Activated T-cell treated with anti-CD3 and anti-CD28 coated beads for 4 hours (primary cell): ENCODE data around the gene MTIF2.
"Not testable (repeated sequence)": the region's sequence is repeated elsewhere in the genome, so short reads cannot be mapped to it uniquely, and the experiment has no call there.

Source experiments
- DNase-seq: peaks from one replicate; pipeline ENCODE4 v3.0.0-alpha.2; 2020

MTIF2 gene

DNA sequence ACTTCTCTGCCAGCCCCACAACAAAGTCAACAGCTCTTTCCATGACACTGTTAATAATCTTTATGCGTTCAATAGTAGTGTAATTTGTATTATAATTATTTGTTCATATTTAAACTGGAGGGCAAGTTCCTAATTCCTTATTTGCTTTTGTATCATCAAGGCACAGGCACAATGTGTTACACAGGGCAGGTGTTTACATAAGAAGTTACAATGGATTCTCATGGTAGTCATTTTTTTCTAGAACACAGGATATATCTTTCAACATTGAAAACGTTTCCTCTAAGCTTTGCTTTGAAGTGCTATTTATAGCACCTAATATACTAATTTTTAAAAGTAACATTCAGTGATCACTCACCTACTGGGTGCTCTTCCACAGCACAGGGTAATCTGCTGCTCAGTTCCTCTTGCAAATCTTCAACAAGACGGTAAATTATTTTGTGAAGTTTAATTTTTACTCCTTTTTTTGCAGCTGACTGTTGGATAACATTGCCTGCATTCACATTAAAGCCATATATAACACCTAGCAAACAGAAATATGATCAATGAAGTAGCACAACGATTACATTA, 29.3 kb downstream of the MTIF2 start:
- DNase-seq: no peak

DNA sequence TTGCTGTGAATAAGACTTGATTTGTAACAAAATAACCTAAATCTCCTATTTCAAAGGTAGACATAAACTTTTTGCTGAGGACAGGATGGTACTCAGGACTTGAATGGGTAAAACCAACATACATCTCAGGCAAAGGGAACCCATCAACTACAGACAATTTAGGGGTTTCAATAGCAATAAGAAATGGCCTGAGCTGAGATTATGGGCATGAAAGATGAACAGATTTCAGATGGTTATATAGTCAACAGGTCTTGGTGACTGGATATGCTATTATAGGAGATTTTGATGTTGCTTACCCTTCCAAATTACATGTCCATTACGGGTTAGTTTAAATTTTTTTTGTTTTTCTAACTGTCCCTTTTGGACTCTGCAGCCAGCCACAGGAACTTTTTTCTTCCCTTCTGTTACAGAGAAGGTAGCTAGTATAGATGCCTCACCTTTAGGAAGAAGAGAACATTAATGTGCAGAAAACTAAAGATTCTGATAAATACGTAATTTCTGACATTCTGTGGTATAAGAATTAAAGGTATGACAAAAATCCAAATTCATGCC, 32.0 kb downstream of the MTIF2 start:
- DNase-seq: no peak

GRCh38 chr2:55235724-55236538, 33.1 kb downstream of the MTIF2 start:
- no peak for DNase-seq

GRCh38 chr2:55233658-55233940, 35.4 kb downstream of the MTIF2 start:
- no peak for DNase-seq

DNA sequence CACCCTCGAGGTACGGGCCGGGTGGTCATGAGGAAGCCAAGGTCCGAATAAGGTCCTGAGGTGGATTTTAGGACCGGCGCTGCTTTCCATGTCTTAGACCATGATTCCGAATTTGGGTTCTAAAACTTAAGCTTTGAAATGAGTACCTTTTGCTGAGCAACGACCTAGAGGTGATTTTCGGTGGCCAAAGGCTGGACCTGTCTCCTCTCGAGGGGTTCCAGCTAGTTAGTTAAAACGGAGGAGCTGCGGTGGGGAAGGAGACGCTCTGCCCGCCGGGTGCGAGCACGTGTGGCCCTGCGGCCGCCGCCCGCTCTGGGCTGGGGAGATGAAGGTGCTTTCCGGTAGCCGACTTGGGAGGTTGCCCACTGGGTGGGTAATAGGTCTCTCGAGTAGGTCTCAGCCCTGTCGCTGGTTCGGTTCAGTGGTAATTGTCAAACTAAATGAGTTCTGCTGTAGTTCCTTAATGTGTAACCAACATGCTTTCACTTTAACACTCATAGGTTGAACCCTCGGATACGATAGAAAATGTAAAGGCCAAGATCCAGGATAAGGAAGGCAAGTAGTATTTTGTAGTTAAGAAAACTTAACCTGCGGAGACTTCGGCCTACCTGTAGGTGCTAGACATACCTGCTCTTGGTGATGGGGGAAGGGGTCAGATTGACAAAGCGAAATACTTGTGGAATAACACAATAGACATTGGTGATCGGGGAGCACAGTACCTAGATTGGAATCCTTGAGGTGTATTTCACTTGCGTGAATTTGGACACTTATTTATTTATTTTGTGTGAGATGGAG, 36.0 kb downstream of the MTIF2 start:
- DNase-seq: peak; percentile 34

GRCh38 chr2:55232084-55232862, 36.8 kb downstream of the MTIF2 start, which contains the start of the genes CLHC1 and RPS27A:
CLHC1 (minus strand) TSS chr2:55232293; CDS start chr2:55222411, 9,882 bp downstream.
RPS27A (plus strand) TSS chr2:55232688; CDS start chr2:55232825, 137 bp downstream.
- DNase-seq: peak; percentile 96

DNA sequence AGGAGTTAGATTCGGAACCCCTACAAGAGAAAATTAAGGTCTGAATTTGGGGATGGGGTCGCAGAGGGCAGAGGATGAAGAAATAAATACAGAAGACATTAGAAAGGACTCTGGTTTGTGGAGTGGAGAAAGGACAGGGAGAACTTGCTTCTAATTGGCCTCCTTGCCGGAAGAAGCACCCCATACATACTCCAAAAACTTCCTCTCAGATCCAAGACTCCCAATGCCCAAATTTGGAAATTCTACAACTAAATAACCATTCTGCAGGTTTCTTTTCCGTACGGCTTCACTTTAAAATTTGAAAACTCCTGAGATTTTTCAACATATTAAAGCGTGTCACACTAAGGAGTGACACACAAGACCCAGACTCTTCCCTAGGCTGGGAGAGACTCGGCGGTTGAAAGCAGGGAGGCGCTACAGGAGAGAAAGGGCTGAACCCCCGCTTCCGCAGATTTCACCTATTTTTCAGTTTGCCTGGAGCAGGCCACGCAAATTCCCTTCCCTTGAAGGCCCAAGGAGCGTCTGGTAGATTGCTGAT, 37.4 kb downstream of the MTIF2 start:
- DNase-seq: no peak

DNA sequence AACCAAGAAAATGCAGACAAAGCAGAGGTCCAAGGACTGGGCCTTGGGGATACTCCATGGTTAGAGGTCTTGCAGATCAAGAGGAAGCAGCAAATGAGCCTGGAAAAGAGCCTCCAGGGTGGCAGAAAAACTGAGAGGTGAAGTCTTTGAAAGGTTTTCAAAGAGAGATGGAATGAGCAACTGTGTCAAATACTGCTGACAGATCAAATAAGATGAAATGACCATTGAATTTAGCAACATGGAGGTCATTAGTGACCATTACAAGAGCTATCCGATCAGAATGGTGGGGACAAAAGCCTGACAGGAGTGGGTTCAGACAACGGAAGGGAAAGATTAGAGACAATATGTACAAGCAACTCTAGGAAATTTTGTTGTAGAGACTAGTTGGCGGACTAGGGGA, 38.5 kb downstream of the MTIF2 start:
- DNase-seq: no peak

- no peak for DNase-seq
These were observed 39.8 kb downstream of the MTIF2 start for GRCh38 chr2:55229221-55229620.

DNA sequence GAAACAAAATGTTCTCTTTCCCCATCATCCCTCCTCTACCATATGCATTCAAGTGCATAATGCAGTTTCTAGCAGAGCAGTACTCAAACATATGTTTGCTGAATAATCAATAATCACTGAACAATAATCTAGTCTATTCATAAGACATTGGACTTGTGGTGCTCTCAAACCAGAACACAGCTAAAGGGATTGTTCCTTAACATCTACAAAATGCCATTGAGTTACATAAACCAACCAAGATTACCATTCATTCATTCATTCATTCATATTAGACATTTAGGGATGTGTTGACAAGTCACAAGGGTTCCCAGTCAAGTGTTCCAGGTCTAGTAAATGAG, 40.8 kb downstream of the MTIF2 start:
- no peak for DNase-seq

DNA sequence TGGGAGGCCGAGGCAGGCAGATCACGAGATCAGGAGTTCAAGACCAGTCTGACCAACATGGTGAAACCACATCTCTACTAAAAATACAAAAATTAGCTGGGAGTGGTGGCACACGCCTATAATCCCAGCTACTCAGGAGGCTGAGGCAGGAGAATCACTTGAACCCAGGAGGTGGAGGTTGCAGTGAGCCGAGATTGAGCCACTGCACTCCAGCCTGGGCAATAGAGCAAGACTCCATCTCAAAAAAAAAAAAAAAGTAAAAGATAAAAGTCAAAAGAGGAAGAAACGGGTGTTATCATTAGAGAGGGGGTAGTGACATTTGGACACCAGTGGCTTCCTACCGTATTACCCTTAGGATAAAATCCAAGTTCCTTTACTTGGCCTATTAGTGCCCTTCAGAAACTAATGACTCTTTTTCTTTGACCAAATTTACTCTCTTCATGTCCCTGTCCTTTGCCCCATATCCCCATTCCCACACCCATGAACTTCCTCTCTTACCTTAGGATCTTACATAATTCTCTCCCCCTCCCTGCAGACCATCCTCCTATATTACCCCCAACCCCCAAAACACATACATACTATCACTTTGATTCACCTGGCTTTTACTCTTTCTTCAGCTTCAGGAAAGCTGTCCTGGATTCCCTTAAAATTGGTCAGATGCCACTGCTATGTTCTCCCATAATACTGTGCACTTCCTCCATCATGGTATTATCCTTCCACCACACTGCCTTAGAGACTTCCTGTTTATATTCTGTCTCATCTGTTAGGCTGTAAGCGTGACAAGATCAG, 41.4 kb downstream of the MTIF2 start:
- DNase-seq: not testable (repeated sequence)

DNA sequence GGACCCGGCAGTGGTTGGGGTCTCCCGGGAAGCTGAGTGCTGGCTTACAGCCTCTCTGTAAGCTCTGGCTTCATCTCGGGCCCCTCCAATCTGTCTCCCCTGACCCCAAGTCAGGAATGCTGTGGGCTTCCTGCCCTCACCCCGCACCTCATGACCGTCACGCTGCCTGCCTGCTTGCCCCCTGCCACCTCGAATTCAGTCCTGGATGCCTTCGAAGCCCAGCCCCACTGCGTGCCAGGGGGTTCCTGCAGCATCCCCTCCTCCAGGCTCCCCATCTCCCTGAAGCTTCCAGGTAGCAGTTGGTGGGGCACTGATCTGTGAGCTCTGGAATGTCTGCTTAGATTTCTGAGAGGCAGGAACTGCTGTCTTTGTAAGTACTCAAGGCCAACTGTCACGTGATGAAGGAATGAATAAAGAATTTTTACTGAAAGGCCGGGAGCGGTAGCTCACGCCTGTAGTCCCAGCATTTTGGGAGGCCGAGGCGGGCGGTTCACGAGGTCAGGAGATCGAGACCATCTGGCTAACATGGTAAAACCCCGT, 43.5 kb downstream of the MTIF2 start:
- DNase-seq: no peak

- DNase-seq: no peak
These were observed 44.2 kb downstream of the MTIF2 start for GRCh38 chr2:55224761-55225261.

DNA sequence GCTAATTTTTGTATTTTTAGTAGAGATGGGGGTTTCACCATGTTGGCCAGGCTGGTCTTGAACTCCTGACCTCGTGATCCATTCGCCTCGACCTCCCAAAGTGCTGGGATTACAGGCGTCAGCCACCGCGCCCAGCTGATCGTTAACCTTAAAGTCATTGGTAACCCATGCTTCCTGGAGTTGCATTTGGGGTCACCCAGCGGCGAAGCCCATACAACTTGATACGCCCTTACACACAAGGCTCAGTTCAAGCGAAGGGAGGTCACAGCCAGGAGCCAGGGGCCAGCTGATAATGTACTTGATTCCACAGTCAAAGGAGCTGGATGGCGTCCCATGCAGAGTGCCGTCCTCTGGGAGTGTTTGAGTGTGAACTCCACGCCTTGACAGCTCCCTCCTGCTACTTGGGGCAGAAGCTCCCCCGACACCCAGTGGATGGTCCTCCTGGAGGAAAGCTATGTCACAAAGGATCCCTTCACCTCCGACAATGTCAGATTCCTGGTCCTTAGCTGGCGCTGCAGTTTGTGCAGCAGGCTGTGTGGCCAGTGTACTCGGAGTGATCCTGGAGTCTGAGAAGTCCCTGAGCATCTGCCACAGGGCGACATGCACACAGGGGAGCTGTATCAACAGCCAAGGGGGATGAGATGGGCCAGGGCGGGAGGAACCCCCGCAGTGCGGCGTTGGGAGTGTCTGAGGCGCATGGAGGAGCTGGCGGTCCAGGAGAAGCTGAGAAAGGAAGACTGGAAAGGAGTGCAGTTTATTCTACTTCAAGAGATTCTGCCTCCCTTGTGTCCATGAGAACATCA, 44.9 kb downstream of the MTIF2 start:
- DNase-seq: no peak

- no peak for DNase-seq
These were observed 55.2 kb downstream of the MTIF2 start for GRCh38 chr2:55213822-55214221.

GRCh38 chr2:55204950-55205349, 64.1 kb downstream of the MTIF2 start:
- no peak for DNase-seq

DNA sequence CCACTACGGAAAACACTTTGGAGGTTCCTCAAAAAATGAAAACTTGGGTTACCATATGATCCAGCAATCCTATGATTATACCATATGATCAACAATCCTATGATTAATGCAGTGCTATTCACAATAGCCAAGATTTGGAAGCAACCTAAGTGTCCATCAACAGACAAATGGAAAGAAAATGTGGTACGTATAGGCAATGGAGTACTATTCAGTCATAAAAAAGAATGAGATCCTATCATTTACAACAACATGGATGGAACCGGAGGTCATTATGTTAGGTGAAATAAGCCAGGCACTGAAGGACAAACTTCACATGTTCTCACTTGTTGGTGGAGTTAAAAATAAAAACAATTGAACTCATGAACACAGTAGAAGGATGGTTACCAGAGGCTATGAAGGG, 64.5 kb downstream of the MTIF2 start:
- no peak for DNase-seq

DNA sequence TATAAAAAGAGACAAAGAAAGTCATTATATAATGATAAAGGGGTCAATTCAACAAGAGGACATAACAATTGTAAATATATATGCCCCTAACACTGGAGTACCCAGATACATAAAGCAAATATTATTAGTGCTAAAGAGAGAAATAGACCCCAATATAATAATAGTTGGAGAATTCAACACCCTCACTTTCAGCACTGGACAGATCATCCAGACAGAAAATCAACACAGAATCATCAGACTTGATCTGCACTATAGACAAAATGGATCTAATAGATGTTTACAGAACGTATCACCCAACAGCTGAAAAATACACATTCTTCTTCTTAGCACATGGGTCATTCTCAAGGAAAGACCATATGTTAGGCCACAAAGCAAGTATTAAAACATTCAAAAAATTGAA, 68.6 kb downstream of the MTIF2 start:
- no peak for DNase-seq

GRCh38 chr2:55196526-55196925, 72.5 kb downstream of the MTIF2 start:
- DNase-seq: no peak

DNA sequence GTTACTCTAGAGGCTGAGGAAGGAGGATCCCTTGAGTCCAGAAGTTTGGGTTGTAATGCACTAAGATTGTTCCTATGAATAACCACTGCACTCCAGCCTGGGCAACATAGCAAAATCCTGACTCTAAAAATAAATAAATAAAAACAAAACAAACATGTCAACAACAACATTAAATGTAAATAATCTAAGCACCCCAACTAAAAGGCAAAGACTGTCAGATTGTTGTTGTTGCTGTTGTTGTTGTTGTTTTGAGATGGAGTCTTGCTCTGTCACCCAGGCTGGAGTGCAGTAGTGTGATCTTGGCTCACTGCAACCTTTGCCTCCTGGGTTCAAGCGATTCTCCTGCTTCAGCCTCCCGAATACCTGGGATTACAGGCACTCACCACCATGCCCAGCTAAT, 77.1 kb downstream of the MTIF2 start:
- DNase-seq: not testable (repeated sequence)
